HepG2 (cell line): Measurements from ENCODE around the gene SLC6A4. TPM values are rescaled to one million over a fixed set of nuclear protein-coding genes. Genes with fewer than 3 reads are reported as not detected.

Experiments used
- ARID2 ChIP-seq: sonication (generic); formaldehyde crosslinking; IDR thresholded peaks from 2 replicates; pipeline ENCODE4 v1.8.1; 2022; ENCODE audit warnings: mild to moderate bottlenecking, missing genetic modification reagents, borderline replicate concordance
- BCL6 ChIP-seq: IDR thresholded peaks from 2 replicates; pipeline ENCODE4 v1.6.1; 2016; ENCODE audit warnings: missing genetic modification reagents, missing compliant biosample characterization
- E2F2 ChIP-seq: sonication (generic); formaldehyde crosslinking; IDR thresholded peaks from 2 replicates; pipeline ENCODE4 v1.4.0; 2020; ENCODE audit warnings: missing genetic modification reagents, borderline replicate concordance
- GATAD2A ChIP-seq: IDR thresholded peaks from 2 replicates; pipeline ENCODE4 v1.6.1; 2016
- ISL2 ChIP-seq: sonication (generic); formaldehyde crosslinking; IDR thresholded peaks from 2 replicates; pipeline ENCODE4 v1.5.0; 2020; ENCODE audit warnings: missing genetic modification reagents
- KDM1A ChIP-seq: IDR thresholded peaks from 2 replicates; pipeline ENCODE4 v1.6.1; 2016; ENCODE audit warnings: missing compliant biosample characterization
- LCORL ChIP-seq, 2 experiments: fragments of 450-650 bp in 1 of 2; sonication (generic) in 1 of 2; formaldehyde crosslinking in 1 of 2; IDR thresholded peaks; 2 replicates each; pipeline versions ENCODE4 v1.5.0 to v1.6.1; 2017 to 2020; ENCODE audit warnings: antibody characterized with exemption in 1 of 2, missing genetic modification reagents in 1 of 2
- MED8 ChIP-seq: sonication (generic); formaldehyde crosslinking; IDR thresholded peaks from 2 replicates; pipeline ENCODE4 v1.8.1; 2023; ENCODE audit warnings: mild to moderate bottlenecking, missing genetic modification reagents; ENCODE audit not compliant: insufficient replicate concordance
- MEIS2 ChIP-seq: sonication (generic); formaldehyde crosslinking; IDR thresholded peaks from 2 replicates; pipeline ENCODE4 v1.9.0; 2021; ENCODE audit warnings: mild to moderate bottlenecking, missing genetic modification reagents
- MXD4 ChIP-seq: IDR thresholded peaks from 2 replicates; pipeline ENCODE4 v1.6.1; 2016; ENCODE audit warnings: mild to moderate bottlenecking, missing biosample characterization, missing genetic modification reagents
- NFE2 ChIP-seq: sonication (generic); formaldehyde crosslinking; IDR thresholded peaks from 2 replicates; pipeline ENCODE4 v1.4.0; 2020; ENCODE audit warnings: missing genetic modification reagents
- NFE2L2 ChIP-seq: fragments of 150-350 bp; IDR thresholded peaks from 2 replicates; pipeline ENCODE4 v1.6.1; 2014; ENCODE audit warnings: low read length
- NPAS2 ChIP-seq: sonication (generic); formaldehyde crosslinking; IDR thresholded peaks from 2 replicates; pipeline ENCODE4 v1.8.0; 2022; ENCODE audit warnings: mild to moderate bottlenecking, missing genetic modification reagents, borderline replicate concordance
- NR3C1 ChIP-seq: sonication (generic); formaldehyde crosslinking; IDR thresholded peaks from 2 replicates; pipeline ENCODE4 v1.4.0; 2020; ENCODE audit warnings: missing genetic modification reagents
- PAF1 ChIP-seq: IDR thresholded peaks from 2 replicates; pipeline ENCODE4 v1.6.1; 2016; ENCODE audit warnings: missing genetic modification reagents, missing compliant biosample characterization
- RAD21 ChIP-seq: fragments of 450-650 bp; formaldehyde crosslinking; IDR thresholded peaks from 2 replicates; pipeline ENCODE4 v1.5.0; 2020; ENCODE audit warnings: mild to moderate bottlenecking
- RXRB ChIP-seq: IDR thresholded peaks from 2 replicates; pipeline ENCODE4 v1.6.1; 2016; ENCODE audit warnings: borderline replicate concordance, missing genetic modification reagents, missing compliant biosample characterization
- SP4 ChIP-seq: sonication (generic); formaldehyde crosslinking; IDR thresholded peaks from 2 replicates; pipeline ENCODE4 v1.8.1; 2023; ENCODE audit warnings: mild to moderate bottlenecking, missing genetic modification reagents
- SP5 ChIP-seq: IDR thresholded peaks from 2 replicates; pipeline ENCODE4 v1.6.1; 2016; ENCODE audit warnings: low read depth, borderline replicate concordance
- TAF1 ChIP-seq: sonication (generic); formaldehyde crosslinking; IDR thresholded peaks from 2 replicates; pipeline ENCODE4 v1.4.0; 2020; ENCODE audit warnings: missing genetic modification reagents
- TSC22D2 ChIP-seq: sonication (generic); formaldehyde crosslinking; IDR thresholded peaks from 2 replicates; pipeline ENCODE4 v1.5.1; 2020; ENCODE audit warnings: missing genetic modification reagents, mild to moderate bottlenecking, borderline replicate concordance
- ZMYM3 ChIP-seq: sonication (generic); formaldehyde crosslinking; IDR thresholded peaks from 2 replicates; pipeline ENCODE4 v1.5.1; 2020; ENCODE audit warnings: mild to moderate bottlenecking, missing genetic modification reagents
- ZNF136 ChIP-seq: sonication (generic); formaldehyde crosslinking; IDR thresholded peaks from 2 replicates; pipeline ENCODE4 v1.8.1; 2022; ENCODE audit warnings: low read depth, mild to moderate bottlenecking, moderate library complexity, missing genetic modification reagents
- ZNF232 ChIP-seq: sonication (generic); formaldehyde crosslinking; IDR thresholded peaks from 2 replicates; pipeline ENCODE4 v1.4.0; 2020; ENCODE audit warnings: missing genetic modification reagents, borderline replicate concordance
- ZNF335 ChIP-seq: sonication (generic); formaldehyde crosslinking; IDR thresholded peaks from 2 replicates; pipeline ENCODE4 v1.4.0; 2020; ENCODE audit warnings: missing genetic modification reagents
- ZNF720 ChIP-seq: sonication (generic); formaldehyde crosslinking; IDR thresholded peaks from 2 replicates; pipeline ENCODE4 v1.4.0; 2020; ENCODE audit warnings: missing genetic modification reagents
- ZNF747 ChIP-seq: sonication (generic); formaldehyde crosslinking; IDR thresholded peaks from 2 replicates; pipeline ENCODE4 v1.8.1; 2023; ENCODE audit warnings: missing genetic modification reagents, mild to moderate bottlenecking, borderline replicate concordance
- ZSCAN22 ChIP-seq: sonication (generic); formaldehyde crosslinking; IDR thresholded peaks from 2 replicates; pipeline ENCODE4 v1.4.0; 2020; ENCODE audit warnings: mild to moderate bottlenecking, missing genetic modification reagents
- polyA plus RNA-seq, 8 experiments: library from polyadenylated mRNA; depleted of rRNA in 3 of 8; stranded (reverse) in 7 of 8; unstranded in 1 of 8; fragments of >200 nt; fragmentation: Illumina TruSeq in 4 of 8; extraction: Trizol in 4 of 8; gene quantifications; 2 replicates each; pipeline versions ENCODE4 v1.2.1 to v1.2.3, GENCODE V29; 2011 to 2016; ENCODE audit warnings: low read depth in 4 of 8, missing spikeins in 1 of 8, mixed read lengths in 1 of 8; ENCODE audit not compliant: insufficient read depth in 1 of 8
- total RNA-seq, 5 experiments: library from RNA; depleted of rRNA; stranded (reverse); fragments of >200 nt; fragmentation: Illumina TruSeq; extraction: Trizol; gene quantifications; 2 replicates each; pipeline ENCODE4 v1.2.3, GENCODE V29; 2016; ENCODE audit warnings: low read depth in 1 of 5
- TF ChIP-seq, protein P1 (sequence below): IDR thresholded peaks from 2 replicates; pipeline ENCODE4 v1.6.1; 2016; ENCODE audit warnings: low read depth, missing genetic modification reagents, missing compliant biosample characterization

Gene SLC6A4
- total and polyA plus RNA-seq, 2 of the 13 experiments (the other 11 are each of a cell fraction or from before 2014, with no cell fraction given) = 7.6 to 20.3 TPM

- TF ChIP-seq SP5 (CRISPR knock-in tag) (no peak), TAF1 (CRISPR knock-in tag) (no peak), GATAD2A (CRISPR knock-in tag) (0 out of 2 replicates have a peak, but pooled peaks have one; percentile 17), BCL6 (CRISPR knock-in tag) (no peak), ARID2 (CRISPR knock-in tag) (no peak), MXD4 (0 out of 2 replicates have a peak, but pooled peaks have one; percentile 28), PAF1 (CRISPR knock-in tag) (no peak), ZMYM3 (CRISPR knock-in tag) (no peak), LCORL (IDR thresholded peaks at IDR 0.05) (no peak), LCORL (CRISPR knock-in tag; IDR thresholded peaks at IDR 0.05) (no peak), KDM1A (CRISPR knock-in tag) (no peak), ZNF720 (CRISPR knock-in tag) (no peak), ISL2 (no peak), NFE2L2 (no peak), NR3C1 (CRISPR knock-in tag) (no peak), RAD21 (CRISPR knock-in tag) (peak; percentile 86), E2F2 (no peak), ZSCAN22 (CRISPR knock-in tag) (no peak), SP4 (CRISPR knock-in tag) (no peak), ZNF232 (CRISPR knock-in tag) (no peak), TSC22D2 (CRISPR knock-in tag) (no peak), ZNF335 (0 out of 2 replicates have a peak, but pooled peaks have one; percentile 40), ZNF136 (CRISPR knock-in tag) (no peak), ZNF747 (CRISPR knock-in tag) (no peak), NFE2 (no peak), MED8 (CRISPR knock-in tag) (no peak), RXRB (peak; percentile 33; the same call in 1 of the 2 replicates), NPAS2 (CRISPR knock-in tag) (no peak), MEIS2 (CRISPR knock-in tag) (no peak)
- TF ChIP-seq, protein P1, sequence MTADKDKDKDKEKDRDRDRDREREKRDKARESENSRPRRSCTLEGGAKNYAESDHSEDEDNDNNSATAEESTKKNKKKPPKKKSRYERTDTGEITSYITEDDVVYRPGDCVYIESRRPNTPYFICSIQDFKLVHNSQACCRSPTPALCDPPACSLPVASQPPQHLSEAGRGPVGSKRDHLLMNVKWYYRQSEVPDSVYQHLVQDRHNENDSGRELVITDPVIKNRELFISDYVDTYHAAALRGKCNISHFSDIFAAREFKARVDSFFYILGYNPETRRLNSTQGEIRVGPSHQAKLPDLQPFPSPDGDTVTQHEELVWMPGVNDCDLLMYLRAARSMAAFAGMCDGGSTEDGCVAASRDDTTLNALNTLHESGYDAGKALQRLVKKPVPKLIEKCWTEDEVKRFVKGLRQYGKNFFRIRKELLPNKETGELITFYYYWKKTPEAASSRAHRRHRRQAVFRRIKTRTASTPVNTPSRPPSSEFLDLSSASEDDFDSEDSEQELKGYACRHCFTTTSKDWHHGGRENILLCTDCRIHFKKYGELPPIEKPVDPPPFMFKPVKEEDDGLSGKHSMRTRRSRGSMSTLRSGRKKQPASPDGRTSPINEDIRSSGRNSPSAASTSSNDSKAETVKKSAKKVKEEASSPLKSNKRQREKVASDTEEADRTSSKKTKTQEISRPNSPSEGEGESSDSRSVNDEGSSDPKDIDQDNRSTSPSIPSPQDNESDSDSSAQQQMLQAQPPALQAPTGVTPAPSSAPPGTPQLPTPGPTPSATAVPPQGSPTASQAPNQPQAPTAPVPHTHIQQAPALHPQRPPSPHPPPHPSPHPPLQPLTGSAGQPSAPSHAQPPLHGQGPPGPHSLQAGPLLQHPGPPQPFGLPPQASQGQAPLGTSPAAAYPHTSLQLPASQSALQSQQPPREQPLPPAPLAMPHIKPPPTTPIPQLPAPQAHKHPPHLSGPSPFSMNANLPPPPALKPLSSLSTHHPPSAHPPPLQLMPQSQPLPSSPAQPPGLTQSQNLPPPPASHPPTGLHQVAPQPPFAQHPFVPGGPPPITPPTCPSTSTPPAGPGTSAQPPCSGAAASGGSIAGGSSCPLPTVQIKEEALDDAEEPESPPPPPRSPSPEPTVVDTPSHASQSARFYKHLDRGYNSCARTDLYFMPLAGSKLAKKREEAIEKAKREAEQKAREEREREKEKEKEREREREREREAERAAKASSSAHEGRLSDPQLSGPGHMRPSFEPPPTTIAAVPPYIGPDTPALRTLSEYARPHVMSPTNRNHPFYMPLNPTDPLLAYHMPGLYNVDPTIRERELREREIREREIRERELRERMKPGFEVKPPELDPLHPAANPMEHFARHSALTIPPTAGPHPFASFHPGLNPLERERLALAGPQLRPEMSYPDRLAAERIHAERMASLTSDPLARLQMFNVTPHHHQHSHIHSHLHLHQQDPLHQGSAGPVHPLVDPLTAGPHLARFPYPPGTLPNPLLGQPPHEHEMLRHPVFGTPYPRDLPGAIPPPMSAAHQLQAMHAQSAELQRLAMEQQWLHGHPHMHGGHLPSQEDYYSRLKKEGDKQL (CRISPR knock-in tag) = no peak
These were observed 1.3 kb upstream of the SLC6A4 start (continued) for GRCh38 chr17:30236766-30237165.
